ENCODE measurements around the gene PLPP2. TPM values are rescaled to one million over a fixed set of nuclear protein-coding genes. Genes with fewer than 3 reads are reported as not detected.

PLPP2 gene
- total RNA-seq, 5 donors from 2014 or later (not counting 1 experiment from before 2014, with no cell fraction given): 0.23 to 2.3 (median 1.1) TPM

DNA sequence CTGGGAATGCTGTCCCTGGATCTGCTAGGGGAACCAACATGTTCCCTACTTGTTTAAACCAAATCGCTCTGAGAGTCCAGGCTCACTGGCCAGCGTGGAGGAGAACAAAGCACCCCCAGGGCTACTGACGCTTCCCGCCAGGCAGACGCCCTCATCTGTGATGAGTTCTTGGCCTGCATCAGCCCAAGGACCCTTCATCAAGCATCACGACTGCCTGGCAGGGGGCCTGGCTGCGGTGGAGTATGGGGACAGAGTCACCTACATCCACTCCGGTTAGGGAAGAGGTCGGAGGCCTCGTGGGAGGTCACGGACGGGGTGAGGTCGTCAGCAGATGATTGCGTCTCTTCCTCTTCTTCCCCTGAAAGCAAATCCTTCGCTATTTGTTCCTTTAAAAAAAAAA lies 35.7 kb upstream of the PLPP2 start:
- Mint-ChIP-seq H3K36me3 (peaks cover 48% of the 10 kb centered on the region), H3K27ac (no peak overlapping the region), H3K4me1 (no peaks in the 10 kb centered on the region), H3K9me3 (peaks cover 0 to 14% (median 4%) of the 10 kb centered on the region in 3 donors), H3K27me3 (no peaks in the 10 kb centered on the region), H3K4me3 (no peak overlapping the region)
- CTCF ChIA-PET: no interaction called here
- ATAC-seq (replicated peaks in 1 of 4) (no peak), DNase-seq (no peak)
- Histone ChIP-seq H3K4me1 (ENCODE audit: control insufficient read depth in 1 of 2, extremely low read depth in 1 of 2, insufficient read depth in 2 of 2, low read length in 2 of 2) (no peaks in the 10 kb centered on the region), H3K4me3 (ENCODE audit: control insufficient read depth in 1 of 2, extremely low read depth in 1 of 2, low read length in 1 of 2) (no peak overlapping the region), H3K27me3 (replicated peaks in 1 of 2; ENCODE audit: control insufficient read depth in 2 of 2, extremely low read depth in 1 of 2, insufficient read depth in 2 of 2, low read length in 1 of 2) (no peaks in the 10 kb centered on the region), H3K36me3 (ENCODE audit: control insufficient read depth in 2 of 2, extremely low read depth in 1 of 2, insufficient read depth in 1 of 2, low read length in 1 of 2) (peaks cover 34 to 67% of the 10 kb centered on the region in 2 donors), H3K27ac (ENCODE audit: low read length) (no peak overlapping the region), H3K9me3 (no peaks in the 10 kb centered on the region)
- WGBS (ENCODE audit: insufficient coverage): 98% methylated on average over 12 of the region's 15 CpGs
- POLR2A ChIA-PET: no interaction called here

DNA sequence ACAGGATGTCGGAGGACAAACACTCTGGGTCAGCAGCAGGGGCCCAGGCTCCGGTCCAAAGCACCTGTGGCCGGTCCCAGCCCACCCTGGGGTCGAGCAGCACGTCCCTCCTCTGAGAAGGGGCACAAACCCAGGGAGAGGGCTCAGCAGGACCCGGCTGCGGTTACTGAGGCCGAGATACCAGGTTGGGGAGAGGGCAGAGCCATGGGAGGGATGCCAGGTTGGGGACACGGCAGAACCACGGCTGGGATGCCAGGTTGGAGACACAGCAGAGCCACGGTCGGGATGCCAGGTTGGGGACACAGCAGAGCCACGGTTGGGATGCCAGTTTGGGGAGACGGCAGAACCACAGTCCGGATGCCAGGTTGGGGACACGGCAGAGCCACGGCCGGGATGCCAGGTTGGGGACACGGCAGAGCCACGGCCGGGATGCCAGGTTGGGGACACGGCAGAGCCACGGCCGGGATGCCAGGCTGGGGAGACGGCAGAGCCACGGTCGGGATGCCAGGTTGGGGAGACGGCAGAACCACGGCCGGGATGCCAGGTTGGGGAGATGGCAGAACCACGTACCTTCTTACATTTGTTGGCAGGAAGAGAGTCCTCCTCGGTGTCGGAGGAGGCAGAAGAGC lies 34.8 kb upstream of the PLPP2 start:
- Mint-ChIP-seq H3K36me3 (peaks cover 46% of the 10 kb centered on the region), H3K27ac (no peak overlapping the region)
- no peak for ATAC-seq (replicated peaks in 1 of 4)

DNA sequence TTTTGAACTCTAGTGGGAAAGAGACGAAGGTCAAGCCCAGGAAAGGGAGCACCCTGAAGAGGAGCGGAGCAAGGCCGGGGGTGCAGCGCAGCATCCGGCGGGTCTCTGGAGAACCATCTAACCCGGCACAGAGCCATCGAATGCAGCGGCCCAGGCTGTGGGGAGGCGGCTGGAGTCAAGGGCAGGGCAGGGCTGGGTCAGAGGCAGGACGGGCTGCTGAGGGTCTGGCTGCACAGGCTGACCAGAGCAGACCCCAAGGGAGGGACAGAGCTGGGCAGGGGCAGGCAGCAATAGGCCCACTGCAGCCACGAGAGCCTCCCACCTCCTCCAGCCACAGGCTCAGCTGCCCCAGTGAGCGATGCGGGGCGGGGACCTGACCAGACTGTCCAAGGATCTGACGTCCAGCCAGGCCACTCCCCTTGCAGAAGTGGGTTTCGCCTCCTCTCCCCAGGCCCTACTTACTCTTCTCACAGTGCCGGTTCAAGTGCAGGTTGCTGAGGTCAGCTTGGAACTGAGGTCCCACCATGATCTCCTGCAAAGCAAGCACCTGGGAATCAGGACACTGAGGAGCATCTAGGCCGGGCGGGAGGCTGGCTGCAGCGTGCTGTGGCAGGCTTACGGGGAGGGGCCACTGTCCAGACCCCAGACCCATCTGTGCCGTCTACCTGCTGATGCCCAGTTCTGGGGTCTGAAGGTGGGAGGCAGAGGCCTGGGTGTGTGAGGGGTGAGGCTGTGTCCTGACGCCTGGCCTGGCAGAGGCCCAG lies 34.2 kb upstream of the PLPP2 start:
- peaks cover 31 to 61% of the 10 kb centered on the region in 2 donors for H3K36me3 ChIP-seq (ENCODE audit: control insufficient read depth in 2 of 2, extremely low read depth in 1 of 2, insufficient read depth in 1 of 2, low read length in 1 of 2)
- Mint-ChIP-seq H3K36me3 (peaks cover 46% of the 10 kb centered on the region), H3K4me1 (no peaks in the 10 kb centered on the region), H3K9me3 (peaks cover 0 to 10% (median 4%) of the 10 kb centered on the region in 3 donors), H3K27me3 (no peaks in the 10 kb centered on the region), H3K27ac (no peak overlapping the region), H3K4me3 (no peak overlapping the region)
- H3K27me3 ChIP-seq (replicated peaks in 1 of 2; ENCODE audit: control insufficient read depth in 2 of 2, extremely low read depth in 1 of 2, insufficient read depth in 2 of 2, low read length in 1 of 2): no peaks in the 10 kb centered on the region
- H3K4me3 ChIP-seq (ENCODE audit: control insufficient read depth in 1 of 2, extremely low read depth in 1 of 2, low read length in 1 of 2): no peak overlapping the region
- CTCF ChIA-PET: no interaction called here
- H3K4me1 ChIP-seq (ENCODE audit: control insufficient read depth in 1 of 2, extremely low read depth in 1 of 2, insufficient read depth in 2 of 2, low read length in 2 of 2): no peaks in the 10 kb centered on the region
- H3K27ac ChIP-seq (ENCODE audit: low read length): no peak overlapping the region
- H3K9me3 ChIP-seq: no peaks in the 10 kb centered on the region
- ATAC-seq (replicated peaks in 1 of 4): no peak
- DNase-seq: no peak
- POLR2A ChIA-PET: no interaction called here
- 93% methylated on average over 21 of the region's 24 CpGs for whole genome bisulfite sequencing (ENCODE audit: insufficient coverage)

More for the DNA sequence above, 34.8 kb upstream of the PLPP2 start:
- Histone ChIP-seq H3K36me3 (ENCODE audit: control insufficient read depth in 2 of 2, extremely low read depth in 1 of 2, insufficient read depth in 1 of 2, low read length in 1 of 2) (peaks cover 31 to 65% of the 10 kb centered on the region in 2 donors), H3K4me1 (ENCODE audit: control insufficient read depth in 1 of 2, extremely low read depth in 1 of 2, insufficient read depth in 2 of 2, low read length in 2 of 2) (no peaks in the 10 kb centered on the region), H3K27ac (ENCODE audit: low read length) (no peak overlapping the region), H3K27me3 (replicated peaks in 1 of 2; ENCODE audit: control insufficient read depth in 2 of 2, extremely low read depth in 1 of 2, insufficient read depth in 2 of 2, low read length in 1 of 2) (no peaks in the 10 kb centered on the region), H3K4me3 (ENCODE audit: control insufficient read depth in 1 of 2, extremely low read depth in 1 of 2, low read length in 1 of 2) (no peak overlapping the region), H3K9me3 (no peaks in the 10 kb centered on the region)
- Mint-ChIP-seq H3K9me3 (peaks cover 0 to 14% (median 4%) of the 10 kb centered on the region in 3 donors), H3K4me1 (no peaks in the 10 kb centered on the region), H3K27me3 (no peaks in the 10 kb centered on the region), H3K4me3 (no peak overlapping the region)
- ChIA-PET POLR2A (no interaction called here), CTCF (no interaction called here)
- DNase-seq: no peak
- WGBS (ENCODE audit: insufficient coverage): 98% methylated on average over 32 of the region's 33 CpGs

GRCh38 chr19:324716-325115 lies 33.5 kb upstream of the PLPP2 start:
- Histone ChIP-seq H3K27ac (ENCODE audit: low read length) (no peak overlapping the region), H3K27me3 (replicated peaks in 1 of 2; ENCODE audit: control insufficient read depth in 2 of 2, extremely low read depth in 1 of 2, insufficient read depth in 2 of 2, low read length in 1 of 2) (no peaks in the 10 kb centered on the region), H3K4me1 (ENCODE audit: control insufficient read depth in 1 of 2, extremely low read depth in 1 of 2, insufficient read depth in 2 of 2, low read length in 2 of 2) (no peaks in the 10 kb centered on the region), H3K36me3 (ENCODE audit: control insufficient read depth in 2 of 2, extremely low read depth in 1 of 2, insufficient read depth in 1 of 2, low read length in 1 of 2) (peaks cover 29 to 55% of the 10 kb centered on the region in 2 donors), H3K9me3 (no peaks in the 10 kb centered on the region), H3K4me3 (ENCODE audit: control insufficient read depth in 1 of 2, extremely low read depth in 1 of 2, low read length in 1 of 2) (no peak overlapping the region)
- ChIA-PET CTCF (no interaction called here), POLR2A (no interaction called here)
- Mint-ChIP-seq H3K9me3 (peaks cover 0 to 10% (median 4%) of the 10 kb centered on the region in 3 donors), H3K4me3 (no peak overlapping the region), H3K4me1 (no peaks in the 10 kb centered on the region), H3K27ac (no peak overlapping the region), H3K27me3 (no peaks in the 10 kb centered on the region), H3K36me3 (peaks cover 50% of the 10 kb centered on the region)
- DNase-seq (no peak), ATAC-seq (replicated peaks in 1 of 4) (no peak)
- 99% methylated on average over 8 of the region's 8 CpGs for WGBS (ENCODE audit: insufficient coverage)

DNA sequence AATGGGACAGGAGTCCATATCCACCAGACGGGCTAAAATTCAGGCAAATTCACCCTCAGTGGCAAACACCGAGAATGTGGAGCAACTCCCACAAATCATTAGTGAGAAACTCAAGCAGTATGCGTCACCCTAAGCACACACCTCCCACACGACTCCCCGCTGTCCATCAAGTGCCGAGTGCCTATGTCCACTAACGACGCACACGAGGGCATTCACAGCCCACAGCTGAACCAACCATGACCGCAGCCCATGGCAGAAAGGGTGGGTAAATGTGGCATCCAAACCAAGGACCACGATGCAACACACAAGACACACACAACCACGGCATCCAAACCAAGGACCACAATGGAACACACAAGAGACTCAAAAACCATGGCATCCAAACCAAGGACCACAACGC lies 31.4 kb upstream of the PLPP2 start:
- Histone ChIP-seq H3K36me3 (ENCODE audit: control insufficient read depth in 2 of 2, extremely low read depth in 1 of 2, insufficient read depth in 1 of 2, low read length in 1 of 2) (peaks cover 17 to 37% of the 10 kb centered on the region in 2 donors), H3K9me3 (no peaks in the 10 kb centered on the region), H3K27ac (ENCODE audit: low read length) (no peak overlapping the region), H3K27me3 (replicated peaks in 1 of 2; ENCODE audit: control insufficient read depth in 2 of 2, extremely low read depth in 1 of 2, insufficient read depth in 2 of 2, low read length in 1 of 2) (no peaks in the 10 kb centered on the region), H3K4me3 (ENCODE audit: control insufficient read depth in 1 of 2, extremely low read depth in 1 of 2, low read length in 1 of 2) (no peak overlapping the region), H3K4me1 (ENCODE audit: control insufficient read depth in 1 of 2, extremely low read depth in 1 of 2, insufficient read depth in 2 of 2, low read length in 2 of 2) (no peaks in the 10 kb centered on the region)
- no peak overlapping the region for H3K4me3 Mint-ChIP-seq
- no peaks in the 10 kb centered on the region for H3K27me3 Mint-ChIP-seq
- ChIA-PET CTCF (no interaction called here), POLR2A (no interaction called here)
- peaks cover 40% of the 10 kb centered on the region for H3K36me3 Mint-ChIP-seq
- DNase-seq (no peak), ATAC-seq (replicated peaks in 1 of 4) (no peak)
- peaks cover 0 to 4% (median 0%) of the 10 kb centered on the region in 3 donors for H3K4me1 Mint-ChIP-seq
- WGBS (ENCODE audit: insufficient coverage): 91% methylated on average over 9 of the region's 13 CpGs
- no peaks in the 10 kb centered on the region for H3K9me3 Mint-ChIP-seq
- H3K27ac Mint-ChIP-seq: no peak overlapping the region

GRCh38 chr19:318509-318774 lies 27.2 kb upstream of the PLPP2 start:
- 100% methylated on average over 3 of the region's 5 CpGs for WGBS (ENCODE audit: insufficient coverage)
- H3K4me3 ChIP-seq (ENCODE audit: control insufficient read depth in 1 of 2, extremely low read depth in 1 of 2, low read length in 1 of 2): no peak overlapping the region
- H3K36me3 Mint-ChIP-seq: peaks cover 42% of the 10 kb centered on the region
- no peak overlapping the region for H3K4me3 Mint-ChIP-seq
- H3K27ac Mint-ChIP-seq: no peak overlapping the region
- POLR2A ChIA-PET: no interaction called here
- H3K4me1 ChIP-seq (ENCODE audit: control insufficient read depth in 1 of 2, extremely low read depth in 1 of 2, insufficient read depth in 2 of 2, low read length in 2 of 2): no peaks in the 10 kb centered on the region
- no peaks in the 10 kb centered on the region for H3K9me3 ChIP-seq
- H3K27me3 ChIP-seq (replicated peaks in 1 of 2; ENCODE audit: control insufficient read depth in 2 of 2, extremely low read depth in 1 of 2, insufficient read depth in 2 of 2, low read length in 1 of 2): no peaks in the 10 kb centered on the region
- no peaks in the 10 kb centered on the region for H3K9me3 Mint-ChIP-seq
- no peaks in the 10 kb centered on the region for H3K27me3 Mint-ChIP-seq
- CTCF ChIA-PET: no interaction called here
- ATAC-seq (replicated peaks in 1 of 4): no peak
- no peak overlapping the region for H3K27ac ChIP-seq (ENCODE audit: low read length)
- no peak for DNase-seq
- peaks cover 0 to 8% (median 0%) of the 10 kb centered on the region in 3 donors for H3K4me1 Mint-ChIP-seq
- H3K36me3 ChIP-seq (ENCODE audit: control insufficient read depth in 2 of 2, extremely low read depth in 1 of 2, insufficient read depth in 1 of 2, low read length in 1 of 2): peaks cover 25 to 26% of the 10 kb centered on the region in 2 donors
